Liver (tissue), 9 donors: ENCODE data around the gene FAM221B. TPM values are rescaled to one million over a fixed set of nuclear protein-coding genes. Genes with fewer than 3 reads are reported as not detected.
A peak's percentile ranks its signal among the peaks of the same experiment; 100 is the strongest.

Experiments
- DNase-seq: peaks from one replicate; pipeline ENCODE4 v3.0.0-alpha.2; 2017; ENCODE audit warnings: low spot score
- H3K27ac ChIP-seq, 2 donors: one replicate each; pipeline ENCODE4 v1.7.0; 2013; ENCODE audit warnings: inconsistent platforms in 2 of 2, low read length in 2 of 2, control low read depth in 1 of 2, low read depth in 1 of 2, mild to moderate bottlenecking in 1 of 2
- H3K27me3 ChIP-seq, 4 donors: one replicate each; pipeline versions ENCODE4 v1.6.1 to v1.7.0; 2013; ENCODE audit warnings: low read length in 3 of 4, inconsistent platforms in 1 of 4, mild to moderate bottlenecking in 1 of 4, moderate library complexity in 1 of 4; ENCODE audit not compliant: control insufficient read depth in 4 of 4, insufficient read depth in 4 of 4
- H3K36me3 ChIP-seq, 4 donors: one replicate each; pipeline versions ENCODE4 v1.6.1 to v1.7.0; 2013; ENCODE audit warnings: low read length in 3 of 4, mild to moderate bottlenecking in 3 of 4, low read depth in 1 of 4, moderate library complexity in 1 of 4; ENCODE audit not compliant: control insufficient read depth in 4 of 4, insufficient read depth in 3 of 4
- H3K4me1 ChIP-seq, 4 donors: one replicate each; pipeline versions ENCODE4 v1.6.1 to v1.7.0; 2013; ENCODE audit warnings: low read length in 3 of 4, mild to moderate bottlenecking in 3 of 4, moderate library complexity in 1 of 4; ENCODE audit not compliant: control insufficient read depth in 4 of 4, insufficient read depth in 4 of 4
- H3K4me3 ChIP-seq, 3 donors: one replicate each; pipeline versions ENCODE4 v1.6.1 to v1.7.0; 2013; ENCODE audit warnings: low read length in 3 of 3, control low read depth in 1 of 3, low read depth in 1 of 3, mild to moderate bottlenecking in 1 of 3
- H3K9ac ChIP-seq, 2 donors: one replicate each; pipeline ENCODE4 v1.7.0; 2013; ENCODE audit warnings: low read length in 2 of 2, mild to moderate bottlenecking in 2 of 2, moderate library complexity in 2 of 2, control low read depth in 1 of 2, low read depth in 1 of 2
- H3K9me3 ChIP-seq, 4 donors: one replicate each; pipeline versions ENCODE4 v1.6.1 to v1.7.0; 2013; ENCODE audit warnings: low read length in 3 of 4; ENCODE audit not compliant: control insufficient read depth in 4 of 4
- ATF3 ChIP-seq: IDR thresholded peaks from 2 replicates; pipeline ENCODE4 v1.6.1; 2016; ENCODE audit warnings: antibody characterized with exemption
- CTCF ChIP-seq: fragments of 150-350 bp; IDR thresholded peaks from 2 replicates; pipeline ENCODE4 v1.5.1; 2017; ENCODE audit warnings: improper control_type of control experiment, low read depth, low read length; ENCODE audit not compliant: missing input control
- EGR1 ChIP-seq, 2 donors: IDR thresholded peaks; 2 replicates each; pipeline ENCODE4 v1.6.1; 2016 to 2018; ENCODE audit warnings: antibody characterized with exemption in 2 of 2, low read depth in 2 of 2
- FOXA1 ChIP-seq: IDR thresholded peaks from 2 replicates; pipeline ENCODE4 v1.6.1; 2016; ENCODE audit warnings: antibody characterized with exemption
- FOXA2 ChIP-seq: IDR thresholded peaks from 2 replicates; pipeline ENCODE4 v1.6.1; 2016; ENCODE audit warnings: antibody characterized with exemption
- GABPA ChIP-seq, 2 donors: IDR thresholded peaks in 1 of 2; conservative IDR thresholded peaks in 1 of 2; 2 replicates each; pipeline ENCODE4 v1.6.1; 2016; ENCODE audit warnings: antibody characterized with exemption in 2 of 2, mild to moderate bottlenecking in 1 of 2, moderate library complexity in 1 of 2
- HNF4A ChIP-seq, 2 donors: conservative IDR thresholded peaks; 2 replicates each; pipeline ENCODE4 v1.6.1; 2016; ENCODE audit warnings: antibody characterized with exemption in 2 of 2, mild to moderate bottlenecking in 2 of 2
- HNF4G ChIP-seq: IDR thresholded peaks from 2 replicates; pipeline ENCODE4 v1.6.1; 2016; ENCODE audit warnings: antibody characterized with exemption
- JUND ChIP-seq, 2 donors: IDR thresholded peaks; 2 replicates each; pipeline ENCODE4 v1.6.1; 2016; ENCODE audit warnings: antibody characterized with exemption in 2 of 2
- MAX ChIP-seq: IDR thresholded peaks from 2 replicates; pipeline ENCODE4 v1.6.1; 2016; ENCODE audit warnings: antibody characterized with exemption
- NR2F2 ChIP-seq: IDR thresholded peaks from 2 replicates; pipeline ENCODE4 v1.6.1; 2016; ENCODE audit warnings: antibody characterized with exemption
- RAD21 ChIP-seq, 2 donors: IDR thresholded peaks; 2 replicates each; pipeline ENCODE4 v1.6.1; 2016; ENCODE audit warnings: antibody characterized with exemption in 2 of 2, mild to moderate bottlenecking in 2 of 2
- REST ChIP-seq: IDR thresholded peaks from 2 replicates; pipeline ENCODE4 v1.6.1; 2016; ENCODE audit warnings: antibody characterized with exemption, mild to moderate bottlenecking
- RXRA ChIP-seq, 2 donors: IDR thresholded peaks; 2 replicates each; pipeline ENCODE4 v1.6.1; 2017 to 2018; ENCODE audit warnings: antibody characterized with exemption in 2 of 2, mild to moderate bottlenecking in 1 of 2
- SP1 ChIP-seq: IDR thresholded peaks from 2 replicates; pipeline ENCODE4 v1.6.1; 2018; ENCODE audit warnings: antibody characterized with exemption, mild to moderate bottlenecking
- TAF1 ChIP-seq: conservative IDR thresholded peaks from 2 replicates; pipeline ENCODE4 v1.6.1; 2016; ENCODE audit warnings: antibody characterized with exemption, mild to moderate bottlenecking
- YY1 ChIP-seq: IDR thresholded peaks from 2 replicates; pipeline ENCODE4 v1.6.1; 2016; ENCODE audit warnings: antibody characterized with exemption, mild to moderate bottlenecking
- ZBTB33 ChIP-seq: IDR thresholded peaks from 2 replicates; pipeline ENCODE4 v1.6.1; 2016; ENCODE audit warnings: antibody characterized with exemption
- WGBS: extraction: QIAGEN DNeasy Blood & Tissue Kit; methylation state at CpG from one replicate; pipeline ENCODE4 v1.1.7; 2013; 5-methylcytosine and 5-hydroxymethylcytosine counted together
- polyA plus RNA-seq, 2 donors: library from polyadenylated mRNA; stranded (reverse) in 1 of 2; unstranded in 1 of 2; fragments of 200-250 nt in 1 of 2; fragments of >200 nt in 1 of 2; fragmentation: Nextera tagmentation in 1 of 2; extraction: Ambion mirVana in 1 of 2; gene quantifications; one replicate each; pipeline versions ENCODE4 v1.2.1 to v1.2.3, GENCODE V29; 2013 to 2015
- total RNA-seq, 2 donors: library from RNA; depleted of rRNA; stranded (reverse); fragments of >200 nt; gene quantifications; one replicate each; pipeline ENCODE4 v1.2.3, GENCODE V29; 2014
- donor health status: healthy.
- donor health status: healthy.
- donor health status: healthy.
- donor health status: healthy.
- donor health status: healthy.

The FAM221B gene
- total and polyA plus RNA-seq, 4 donors: 0.35 TPM; not detected in 3

GRCh38 chr9:35831040-35831439 is 2.5 kb upstream of the FAM221B start:
- H3K4me3 ChIP-seq: no peak overlapping the region
- no peak overlapping the region for H3K27ac ChIP-seq
- H3K36me3 ChIP-seq: no peaks in the 10 kb centered on the region
- H3K27me3 ChIP-seq: no peaks in the 10 kb centered on the region
- peaks cover 15 to 43% (median 32%) of the 10 kb centered on the region in 4 donors for H3K4me1 ChIP-seq
- no peak overlapping the region for H3K9ac ChIP-seq
- DNase-seq: no peak
- TF ChIP-seq YY1 (no peak), REST (no peak), MAX (no peak), TAF1 (no peak), ZBTB33 (no peak), JUND (IDR thresholded peaks at IDR 0.05) (no peak), NR2F2 (no peak), HNF4G (no peak), ATF3 (no peak), GABPA (IDR thresholded peaks at IDR 0.05 in 1 of 2, conservative IDR thresholded peaks at IDR 0.05 in 1 of 2) (no peak), RXRA (IDR thresholded peaks at IDR 0.05) (no peak), CTCF (no peak), FOXA1 (no peak), HNF4A (conservative IDR thresholded peaks at IDR 0.05) (no peak), RAD21 (IDR thresholded peaks at IDR 0.05) (no peak), EGR1 (IDR thresholded peaks at IDR 0.05; ENCODE audit: low read depth in 2 of 2) (no peak), FOXA2 (no peak)
- H3K9me3 ChIP-seq: no peaks in the 10 kb centered on the region
- WGBS: 88% methylated on average over 4 of the region's 4 CpGs

- H3K36me3 ChIP-seq: no peaks in the 10 kb centered on the region
- H3K27ac ChIP-seq: peak overlapping the region; percentile 62 to 84
- DNase-seq: no peak
- no peaks in the 10 kb centered on the region for H3K27me3 ChIP-seq
- no peaks in the 10 kb centered on the region for H3K9me3 ChIP-seq
- 51% methylated on average over 2 of the region's 2 CpGs for WGBS
- peak overlapping the region; percentile 1 to 78 (median 29) for H3K4me3 ChIP-seq
- peaks cover 5 to 30% (median 19%) of the 10 kb centered on the region in 4 donors for H3K4me1 ChIP-seq
- H3K9ac ChIP-seq: peak overlapping the region; percentile 69 to 82
- no peak for TF ChIP-seq GABPA (IDR thresholded peaks at IDR 0.05 in 1 of 2, conservative IDR thresholded peaks at IDR 0.05 in 1 of 2)
- TF ChIP-seq JUND (IDR thresholded peaks at IDR 0.05): no peak
- no peak for TF ChIP-seq CTCF
- no peak for TF ChIP-seq TAF1
- TF ChIP-seq SP1: no peak
- TF ChIP-seq FOXA1: no peak
- no peak for TF ChIP-seq RXRA (IDR thresholded peaks at IDR 0.05)
- no peak for TF ChIP-seq MAX
- no peak for TF ChIP-seq FOXA2
- TF ChIP-seq ATF3: no peak
These were observed 1.2 kb upstream of the FAM221B start for GRCh38 chr9:35829764-35830096.
